ENCODE results near the gene MMP11.

Gene MMP11

DNA sequence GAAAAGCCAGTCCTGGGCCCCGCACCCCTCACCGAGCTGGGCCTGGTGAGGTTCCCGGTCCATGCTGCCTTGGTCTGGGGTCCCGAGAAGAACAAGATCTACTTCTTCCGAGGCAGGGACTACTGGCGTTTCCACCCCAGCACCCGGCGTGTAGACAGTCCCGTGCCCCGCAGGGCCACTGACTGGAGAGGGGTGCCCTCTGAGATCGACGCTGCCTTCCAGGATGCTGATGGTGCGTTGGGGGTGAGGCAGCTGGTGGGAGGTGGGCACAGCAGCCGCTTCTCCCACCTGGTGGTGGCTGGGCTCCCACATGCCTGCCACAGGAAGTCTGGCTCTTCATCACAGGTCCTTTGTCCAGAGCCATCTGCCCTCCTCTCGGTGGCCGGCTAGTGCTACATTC, 9.6 kb downstream of the MMP11 start:
- no peak for DNase-seq

GRCh38 chr22:23782703-23783102, 10.1 kb downstream of the MMP11 start:
- DNase-seq: no peak

DNA sequence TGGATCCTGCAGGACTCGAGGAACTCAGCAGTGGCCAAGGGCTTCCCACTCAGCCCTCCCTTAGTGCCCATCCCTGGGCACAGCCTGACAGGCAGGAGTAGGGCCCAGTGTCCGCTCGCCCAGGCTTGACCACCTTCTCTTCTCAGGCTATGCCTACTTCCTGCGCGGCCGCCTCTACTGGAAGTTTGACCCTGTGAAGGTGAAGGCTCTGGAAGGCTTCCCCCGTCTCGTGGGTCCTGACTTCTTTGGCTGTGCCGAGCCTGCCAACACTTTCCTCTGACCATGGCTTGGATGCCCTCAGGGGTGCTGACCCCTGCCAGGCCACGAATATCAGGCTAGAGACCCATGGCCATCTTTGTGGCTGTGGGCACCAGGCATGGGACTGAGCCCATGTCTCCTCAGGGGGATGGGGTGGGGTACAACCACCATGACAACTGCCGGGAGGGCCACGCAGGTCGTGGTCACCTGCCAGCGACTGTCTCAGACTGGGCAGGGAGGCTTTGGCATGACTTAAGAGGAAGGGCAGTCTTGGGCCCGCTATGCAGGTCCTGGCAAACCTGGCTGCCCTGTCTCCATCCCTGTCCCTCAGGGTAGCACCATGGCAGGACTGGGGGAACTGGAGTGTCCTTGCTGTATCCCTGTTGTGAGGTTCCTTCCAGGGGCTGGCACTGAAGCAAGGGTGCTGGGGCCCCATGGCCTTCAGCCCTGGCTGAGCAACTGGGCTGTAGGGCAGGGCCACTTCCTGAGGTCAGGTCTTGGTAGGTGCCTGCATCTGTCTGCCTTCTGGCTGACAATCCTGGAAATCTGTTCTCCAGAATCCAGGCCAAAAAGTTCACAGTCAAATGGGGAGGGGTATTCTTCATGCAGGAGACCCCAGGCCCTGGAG, 10.9 kb downstream of the MMP11 start:
- DNase-seq: no peak

- DNase-seq: no peak
Observed at GRCh38 chr22:23784215-23784732, 11.6 kb downstream of the MMP11 start.

DNA sequence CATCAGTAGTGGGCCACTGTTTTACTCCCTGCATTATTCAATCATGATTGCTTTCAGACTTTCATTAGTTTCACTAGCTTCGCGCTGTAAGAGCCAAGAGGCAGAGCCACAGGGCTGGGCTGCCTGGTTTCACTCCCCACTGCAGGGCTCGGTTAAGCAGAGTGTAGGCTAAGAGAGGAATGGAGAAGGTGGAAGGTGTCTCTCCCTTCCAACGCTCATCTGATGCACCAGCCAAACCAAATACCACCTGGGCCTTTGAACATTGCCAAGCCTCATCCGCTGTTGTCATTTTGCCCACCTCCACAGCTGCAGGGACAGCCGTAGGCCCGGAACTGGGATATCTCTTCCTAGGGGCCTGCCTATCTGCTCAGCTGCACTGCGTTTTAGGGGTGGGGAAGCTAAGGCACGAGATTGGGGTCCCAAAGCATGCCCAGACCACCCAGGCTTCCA, 13.6 kb downstream of the MMP11 start:
- peak; percentile 27 for DNase-seq

DNA sequence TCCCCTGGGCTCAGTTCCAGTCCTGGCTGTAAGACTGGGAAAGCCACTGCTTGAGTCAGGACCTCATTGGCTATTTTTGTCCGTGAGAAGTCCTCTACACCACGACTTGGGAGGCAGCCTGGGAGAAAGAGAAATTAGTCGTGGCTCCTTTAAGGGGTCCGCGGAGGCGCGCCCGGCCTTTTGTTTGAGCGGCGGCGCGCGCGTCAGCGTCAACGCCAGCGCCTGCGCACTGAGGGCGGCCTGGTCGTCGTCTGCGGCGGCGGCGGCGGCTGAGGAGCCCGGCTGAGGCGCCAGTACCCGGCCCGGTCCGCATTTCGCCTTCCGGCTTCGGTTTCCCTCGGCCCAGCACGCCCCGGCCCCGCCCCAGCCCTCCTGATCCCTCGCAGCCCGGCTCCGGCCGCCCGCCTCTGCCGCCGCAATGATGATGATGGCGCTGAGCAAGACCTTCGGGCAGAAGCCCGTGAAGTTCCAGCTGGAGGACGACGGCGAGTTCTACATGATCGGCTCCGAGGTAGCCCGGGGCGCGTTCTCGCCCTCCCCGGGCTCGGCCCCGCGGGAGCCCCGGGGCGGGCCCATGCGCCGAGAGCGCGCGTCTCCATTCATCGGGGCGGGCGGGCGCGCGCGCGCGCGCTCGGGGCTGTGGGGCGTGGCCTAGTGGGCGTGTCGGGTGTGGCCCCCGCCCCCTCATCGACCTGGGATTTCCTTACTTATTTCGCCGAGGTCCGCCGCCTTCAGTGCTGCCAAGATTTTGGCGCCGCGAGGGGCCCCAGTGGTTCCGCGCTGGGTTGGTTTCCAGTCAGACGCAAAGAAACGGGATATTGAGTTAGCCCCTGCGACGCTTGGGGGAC, 14.3 kb downstream of the MMP11 start, which contains the start of gene SMARCB1:
Gene SMARCB1 (plus strand): TSS at position 215 of the 848 bp plus-strand sequence. CDS start 204 bp downstream, at position 419.
- DNase-seq: peak; percentile 91

GRCh38 chr22:23787600-23787896, 14.9 kb downstream of the MMP11 start:
- DNase-seq: no peak

- DNase-seq: no peak
Observed at GRCh38 chr22:23787910-23788309, 15.3 kb downstream of the MMP11 start.

- no peak for DNase-seq
Observed at GRCh38 chr22:23789121-23789520, 16.5 kb downstream of the MMP11 start.

- no peak for DNase-seq
Observed at GRCh38 chr22:23789638-23790037, 17.0 kb downstream of the MMP11 start.

DNA sequence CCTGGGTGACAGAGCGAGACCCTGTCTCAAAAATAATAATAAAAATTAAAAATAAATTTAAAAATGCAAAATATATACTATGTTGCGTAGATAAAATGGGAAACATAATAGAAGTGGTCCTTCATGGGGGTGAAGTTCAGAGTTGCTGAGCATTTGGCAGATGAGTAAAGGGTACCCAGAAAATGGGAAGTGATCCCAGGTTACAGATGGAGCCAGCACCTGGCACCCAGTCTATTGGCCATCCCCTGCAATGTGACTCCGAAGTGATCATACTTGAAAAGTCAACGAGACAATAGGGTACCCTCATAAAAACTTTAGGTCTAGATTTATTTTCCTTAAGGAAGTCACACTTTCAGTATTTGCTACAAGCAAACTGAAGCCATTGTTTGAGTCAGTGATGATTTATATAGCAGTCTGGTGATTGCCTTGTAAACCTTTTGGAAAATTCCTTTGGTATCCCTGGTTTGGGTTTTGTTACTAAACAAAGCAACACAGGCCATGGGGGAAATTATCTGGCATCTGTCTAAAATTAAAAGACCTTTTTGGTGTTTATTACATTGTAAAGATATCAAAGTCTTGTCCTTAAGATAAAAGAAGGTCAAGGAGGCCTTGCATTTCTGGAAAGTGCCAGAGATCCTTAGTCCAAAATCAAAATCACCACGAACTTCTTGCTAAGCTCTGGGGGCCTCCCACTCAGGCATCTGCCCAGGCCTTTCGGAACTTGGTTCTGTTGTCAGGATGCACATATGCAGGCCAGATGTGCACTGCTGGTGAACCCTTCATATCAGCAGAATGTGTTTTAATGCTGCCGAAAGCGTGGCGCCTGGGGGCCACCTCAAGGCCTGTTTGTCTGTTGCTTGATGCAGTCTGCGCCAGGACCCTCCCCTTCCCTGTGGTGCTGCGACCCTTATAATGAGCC, 18.4 kb downstream of the MMP11 start:
- no peak for DNase-seq

GRCh38 chr22:23791738-23792645, 19.3 kb downstream of the MMP11 start:
- no peak for DNase-seq

GRCh38 chr22:23793326-23793725, 20.7 kb downstream of the MMP11 start:
- no peak for DNase-seq

- DNase-seq: no peak
Observed at GRCh38 chr22:23796461-23796860, 23.8 kb downstream of the MMP11 start.

DNA sequence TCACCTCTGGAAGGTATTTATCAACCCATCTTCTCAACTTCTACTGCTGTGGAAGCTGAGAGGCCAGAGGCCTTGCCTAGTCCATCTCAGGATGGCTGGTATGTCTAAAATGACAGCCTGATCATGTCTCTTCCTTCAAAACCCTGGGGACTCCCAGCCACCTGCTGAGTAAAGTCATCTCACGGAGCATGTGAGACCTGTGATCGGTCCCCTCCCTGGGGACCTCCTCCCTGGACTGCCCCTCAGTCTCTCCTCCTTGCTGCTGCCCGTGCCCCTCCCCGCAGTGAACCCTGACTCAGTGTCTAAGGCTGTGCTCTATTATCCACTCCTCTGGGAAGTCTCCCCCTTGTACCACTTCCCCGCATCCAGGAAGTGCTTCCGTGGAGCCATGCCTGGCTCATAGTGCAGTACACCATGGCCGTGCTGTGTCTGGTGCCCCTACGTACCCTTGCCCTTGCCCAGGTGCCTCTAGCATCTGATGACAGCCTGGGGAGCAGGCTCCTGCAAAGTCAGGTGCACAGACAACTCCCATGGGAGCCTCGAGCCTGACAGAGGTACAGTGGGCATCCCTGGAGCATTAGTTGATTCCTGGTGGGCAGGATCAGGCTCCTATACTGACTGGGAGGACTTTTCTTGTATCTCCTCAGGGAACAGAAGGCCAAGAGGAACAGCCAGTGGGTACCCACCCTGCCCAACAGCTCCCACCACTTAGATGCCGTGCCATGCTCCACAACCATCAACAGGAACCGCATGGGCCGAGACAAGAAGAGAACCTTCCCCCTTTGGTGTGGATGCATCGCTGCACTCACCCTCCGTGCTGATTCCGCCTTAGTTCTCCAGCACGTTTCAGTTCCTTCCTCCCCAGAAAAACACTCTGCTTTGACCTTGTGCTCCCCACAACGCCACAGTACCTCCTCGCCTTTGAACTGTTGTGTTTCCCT, 27.9 kb downstream of the MMP11 start:
- DNase-seq: no peak

GRCh38 chr22:23801238-23801821, 28.7 kb downstream of the MMP11 start:
- no peak for DNase-seq

DNA sequence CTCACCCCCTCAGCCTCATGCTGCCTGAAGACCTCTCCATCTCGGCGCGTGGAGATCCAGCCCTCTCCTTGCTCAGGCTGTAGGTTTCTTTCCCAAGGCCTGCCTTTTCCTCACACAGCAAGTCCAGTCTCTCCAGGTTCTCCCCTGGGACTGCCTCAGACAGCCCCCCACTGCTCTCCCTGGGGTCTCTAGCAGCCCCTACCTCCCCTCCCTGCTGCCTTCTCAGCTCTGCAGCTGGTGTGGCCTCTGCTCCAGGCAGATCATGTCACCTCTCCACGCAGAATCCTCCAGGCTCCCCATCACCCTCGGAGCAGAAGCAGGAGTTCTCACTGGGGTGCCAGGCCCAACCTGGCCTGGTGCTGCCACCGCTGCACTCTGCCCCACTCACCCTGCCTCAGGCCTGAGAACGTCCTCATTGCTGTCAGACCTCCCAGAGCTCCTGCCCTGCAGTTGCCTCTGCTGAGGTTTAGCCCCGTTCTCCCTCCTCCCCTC, 29.3 kb downstream of the MMP11 start:
- DNase-seq: no peak

DNA sequence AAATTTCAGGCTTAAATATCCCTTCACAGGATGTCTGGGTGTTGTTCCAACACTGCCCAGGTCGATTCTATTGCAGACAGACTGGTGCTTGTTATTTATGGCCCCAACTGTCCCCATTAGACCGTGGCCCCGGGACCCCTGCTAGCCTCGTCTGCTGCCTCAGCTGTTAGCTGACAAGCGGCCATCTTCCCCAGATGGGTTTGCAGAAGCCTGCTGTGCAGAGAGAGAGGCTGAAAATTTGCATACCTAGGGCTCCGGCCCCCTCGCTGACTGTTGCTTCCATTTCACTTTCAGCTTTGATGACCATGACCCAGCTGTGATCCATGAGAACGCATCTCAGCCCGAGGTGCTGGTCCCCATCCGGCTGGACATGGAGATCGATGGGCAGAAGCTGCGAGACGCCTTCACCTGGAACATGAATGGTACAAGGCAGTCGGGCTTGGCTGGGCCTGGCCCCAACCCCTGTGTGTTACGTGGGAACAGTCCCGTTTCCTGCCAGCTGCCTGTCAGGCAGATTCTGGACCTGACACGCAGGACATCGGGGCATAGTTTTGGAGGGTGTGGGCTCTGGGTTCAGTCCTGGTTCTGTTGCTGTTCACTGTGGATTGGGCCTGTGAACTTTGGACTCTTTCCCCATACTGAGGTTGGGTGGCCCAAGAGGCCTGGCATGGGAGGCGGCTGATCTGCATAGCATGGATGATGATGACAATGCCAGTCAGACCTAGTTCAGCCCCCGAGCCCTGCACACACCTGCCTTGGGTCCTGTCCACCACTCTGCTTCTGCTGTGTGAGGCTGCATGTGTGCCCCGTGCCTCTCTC, 30.6 kb downstream of the MMP11 start:
- no peak for DNase-seq

All from CD4-positive, alpha-beta T cell treated with Interleukin-6 for 4 hours (primary cell).